B cell (primary cell): ENCODE data around the gene CREB5. TPM values are rescaled to one million over a fixed set of nuclear protein-coding genes. Genes with fewer than 3 reads are reported as not detected.

Source experiments
- ATAC-seq: fragments of 200-7000 bp; cut with Tn5 transposase; one replicate; pipeline ENCODE4 v1.10.0; 2021; ENCODE audit warnings: low read depth, mild to moderate bottlenecking, moderate number of reproducible peaks, moderate library complexity
- CTCF ChIA-PET: fragments of 350-600 bp; sonication (Branson Sonifier 250); formaldehyde crosslinking; loops from one replicate; lab custom pipeline; 2021; ENCODE audit warnings: antibody characterized with exemption, inconsistent platforms; lab: Charles Lee
- POLR2A ChIA-PET: fragments of 350-600 bp; sonication (Branson Sonifier 250); formaldehyde crosslinking; loops from one replicate; lab custom pipeline; 2021; ENCODE audit warnings: antibody characterized with exemption; lab: Charles Lee
- DNase-seq: peaks from one replicate; pipeline ENCODE4 v3.0.0; 2013
- H2AFZ ChIP-seq: 2 replicates; pipeline ENCODE4 v1.6.1; 2012; ENCODE audit warnings: mild to moderate bottlenecking, low read depth, low read length; ENCODE audit not compliant: insufficient read depth, poor library complexity, severe bottlenecking
- H3K27ac ChIP-seq, 2 donors: 1 replicate in 1 of 2; 2 replicates in 1 of 2; pipeline ENCODE4 v1.5.1; 2012 to 2013; ENCODE audit warnings: low read length in 2 of 2, mild to moderate bottlenecking in 2 of 2, moderate library complexity in 1 of 2
- H3K27me3 ChIP-seq, 4 experiments: fragments of 200-600 bp in 1 of 4; sonication (generic) in 1 of 4; replicated peaks in 1 of 4; 1 replicate in 2 of 4; 2 replicates in 2 of 4; pipeline versions ENCODE4 v1.6.1 to v1.7.0; 2013 to 2016; ENCODE audit warnings: low read length in 3 of 4, mild to moderate bottlenecking in 2 of 4, mixed read lengths in 1 of 4, moderate library complexity in 1 of 4; ENCODE audit not compliant: insufficient read depth in 4 of 4, control insufficient read depth in 3 of 4; ENCODE audit errors: control extremely low read depth in 1 of 4
- H3K36me3 ChIP-seq, 2 experiments: replicated peaks in 1 of 2; 1 replicate in 1 of 2; 2 replicates in 1 of 2; pipeline versions ENCODE4 v1.6.1 to v1.7.1; 2013; ENCODE audit warnings: low read length in 1 of 2; ENCODE audit not compliant: insufficient read depth in 2 of 2, control insufficient read depth in 1 of 2; ENCODE audit errors: control extremely low read depth in 1 of 2, extremely low read depth in 1 of 2
- H3K4me1 ChIP-seq, 2 donors: fragments of 200-600 bp in 1 of 2; sonication (generic) in 1 of 2; 1 replicate in 1 of 2; 2 replicates in 1 of 2; pipeline versions ENCODE4 v1.5.1 to v1.6.1; 2013 to 2017; ENCODE audit warnings: low read length in 2 of 2; ENCODE audit not compliant: control insufficient read depth in 2 of 2, insufficient read depth in 2 of 2
- H3K4me2 ChIP-seq: replicated peaks from 2 replicates; pipeline ENCODE3; 2012; ENCODE audit warnings: mild to moderate bottlenecking, low read depth, low read length; ENCODE audit not compliant: poor library complexity, severe bottlenecking
- H3K4me3 ChIP-seq, 5 experiments: fragments of 200-600 bp in 1 of 5; sonication (generic) in 1 of 5; 1 replicate in 3 of 5; 2 replicates in 2 of 5; pipeline versions ENCODE4 v1.5.1 to v1.7.0; 2011 to 2016; ENCODE audit warnings: low read length in 4 of 5, mild to moderate bottlenecking in 4 of 5, low read depth in 2 of 5, control low read depth in 1 of 5, moderate library complexity in 1 of 5; ENCODE audit not compliant: insufficient read depth in 1 of 5; ENCODE audit errors: control extremely low read depth in 1 of 5, extremely low read depth in 1 of 5
- H3K79me2 ChIP-seq: fragments of 200-600 bp; sonication (generic); one replicate; pipeline ENCODE4 v1.6.0; 2016; ENCODE audit warnings: low read length; ENCODE audit not compliant: control insufficient read depth, insufficient read depth
- H3K9ac ChIP-seq: fragments of 200-600 bp; sonication (generic); 2 replicates; pipeline ENCODE4 v1.6.1; 2017; ENCODE audit warnings: mild to moderate bottlenecking, low read length, moderate library complexity
- H3K9me3 ChIP-seq, 3 donors: one replicate each; pipeline versions ENCODE4 v1.6.1 to v1.7.1; 2013; ENCODE audit warnings: low read length in 2 of 3; ENCODE audit not compliant: control insufficient read depth in 2 of 3, insufficient read depth in 1 of 3; ENCODE audit errors: control extremely low read depth in 1 of 3
- H4K20me1 ChIP-seq: 2 replicates; pipeline ENCODE4 v1.6.0; 2012; ENCODE audit warnings: mild to moderate bottlenecking, low read length; ENCODE audit not compliant: insufficient read depth, control insufficient read depth, poor library complexity, severe bottlenecking
- H3K27ac Mint-ChIP-seq: one replicate; pipeline ENCODE4 v1.8.0; 2021; ENCODE audit warnings: mixed read lengths
- H3K27me3 Mint-ChIP-seq: one replicate; pipeline ENCODE4 v1.8.0; 2021; ENCODE audit warnings: mixed read lengths
- H3K4me1 Mint-ChIP-seq: one replicate; pipeline ENCODE4 v1.8.0; 2021; ENCODE audit warnings: mixed read lengths
- H3K4me3 Mint-ChIP-seq: one replicate; pipeline ENCODE4 v1.8.0; 2021; ENCODE audit warnings: mixed read lengths
- H3K9me3 Mint-ChIP-seq: one replicate; pipeline ENCODE4 v1.8.0; 2022; ENCODE audit warnings: mixed read lengths; ENCODE audit not compliant: insufficient read depth
- EZH2 ChIP-seq: IDR thresholded peaks from 2 replicates; pipeline ENCODE4 v1.6.1; 2012; ENCODE audit warnings: borderline replicate concordance, low read depth, mild to moderate bottlenecking, moderate library complexity, low read length; ENCODE audit not compliant: insufficient read depth, poor library complexity, severe bottlenecking
- WGBS: methylation state at CpG from one replicate; pipeline ENCODE4 v1.1.5; 2013; ENCODE audit warnings: missing lambda C conversion rate; ENCODE audit not compliant: insufficient coverage; 5-methylcytosine and 5-hydroxymethylcytosine counted together
- intact Hi-C: fragments of 100-400 bp; cut with micrococcal nuclease; formaldehyde crosslinking; loops from one replicate; pipeline ENCODE4 v1.10.0; 2022
- polyA plus RNA-seq: library from polyadenylated mRNA; depleted of rRNA; stranded (reverse); fragments of >200 nt; gene quantifications from 2 replicates; pipeline ENCODE4 v1.2.3, GENCODE V29; 2012
- total RNA-seq, 2 donors: library from RNA; stranded (reverse); fragments of 120-200 nt in 1 of 2; gene quantifications; 1 replicate in 1 of 2; 2 replicates in 1 of 2; pipeline versions ENCODE4 v1.2.3 to v1.2.4, GENCODE V29; 2013 to 2022
- TF ChIP-seq, protein P1 (sequence below): fragments of 200-600 bp; IDR thresholded peaks from one replicate; pipeline ENCODE4 v1.8.0; 2022; ENCODE audit warnings: antibody characterized with exemption, mild to moderate bottlenecking

CREB5 gene
- total and polyA plus RNA-seq, 2 donors (not counting 1 experiment from before 2014, with no cell fraction given) = 0.05 to 0.95 TPM

DNA sequence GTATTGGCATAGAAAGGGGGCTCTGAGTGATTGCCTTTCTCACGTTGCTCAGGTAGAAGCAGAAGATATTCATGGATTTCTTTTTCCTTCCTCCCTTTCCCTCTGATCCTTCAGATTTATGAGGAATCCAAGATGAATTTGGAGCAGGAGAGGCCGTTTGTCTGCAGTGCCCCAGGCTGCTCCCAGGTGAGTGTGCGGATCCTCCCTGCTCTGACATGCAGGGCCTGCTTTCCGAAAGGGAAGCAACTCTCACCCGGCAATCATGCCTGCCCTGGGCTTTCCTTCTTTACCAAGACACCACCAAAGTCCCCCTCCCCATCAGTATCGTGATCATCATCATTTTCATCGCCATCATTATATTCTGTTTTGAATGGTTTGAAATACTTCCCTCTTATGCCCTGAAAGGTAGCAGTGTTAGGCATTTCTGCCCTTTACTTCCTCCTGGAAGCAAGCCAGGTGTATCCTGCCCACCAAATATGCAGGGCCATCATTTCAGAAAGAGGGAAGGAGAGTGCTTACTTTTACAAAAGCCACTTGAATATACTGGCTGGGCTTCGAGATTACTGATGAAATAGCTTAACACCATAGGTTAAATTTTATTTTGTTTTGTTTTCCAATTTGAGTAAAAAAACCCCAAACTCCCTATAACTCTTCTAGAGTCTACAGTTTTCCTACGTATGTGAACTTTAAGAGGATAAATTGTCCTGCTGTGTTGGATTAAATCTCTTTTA lies 75.9 kb downstream of the CREB5 start:
- TF ChIP-seq EZH2 = no peak
- TF ChIP-seq, protein P1, sequence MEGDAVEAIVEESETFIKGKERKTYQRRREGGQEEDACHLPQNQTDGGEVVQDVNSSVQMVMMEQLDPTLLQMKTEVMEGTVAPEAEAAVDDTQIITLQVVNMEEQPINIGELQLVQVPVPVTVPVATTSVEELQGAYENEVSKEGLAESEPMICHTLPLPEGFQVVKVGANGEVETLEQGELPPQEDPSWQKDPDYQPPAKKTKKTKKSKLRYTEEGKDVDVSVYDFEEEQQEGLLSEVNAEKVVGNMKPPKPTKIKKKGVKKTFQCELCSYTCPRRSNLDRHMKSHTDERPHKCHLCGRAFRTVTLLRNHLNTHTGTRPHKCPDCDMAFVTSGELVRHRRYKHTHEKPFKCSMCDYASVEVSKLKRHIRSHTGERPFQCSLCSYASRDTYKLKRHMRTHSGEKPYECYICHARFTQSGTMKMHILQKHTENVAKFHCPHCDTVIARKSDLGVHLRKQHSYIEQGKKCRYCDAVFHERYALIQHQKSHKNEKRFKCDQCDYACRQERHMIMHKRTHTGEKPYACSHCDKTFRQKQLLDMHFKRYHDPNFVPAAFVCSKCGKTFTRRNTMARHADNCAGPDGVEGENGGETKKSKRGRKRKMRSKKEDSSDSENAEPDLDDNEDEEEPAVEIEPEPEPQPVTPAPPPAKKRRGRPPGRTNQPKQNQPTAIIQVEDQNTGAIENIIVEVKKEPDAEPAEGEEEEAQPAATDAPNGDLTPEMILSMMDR = no peak
- no peak for ATAC-seq
- H3K79me2 ChIP-seq = no peaks in the 10 kb centered on the region
- no peak overlapping the region for H3K4me3 ChIP-seq
- no peaks in the 10 kb centered on the region for H3K4me1 ChIP-seq
- H2AFZ ChIP-seq = no peak overlapping the region
- intact Hi-C loops = no loop called here
- no peaks in the 10 kb centered on the region for H3K27me3 ChIP-seq
- H3K36me3 ChIP-seq = no peaks in the 10 kb centered on the region
- WGBS = 78% methylated on average over 3 of the region's 9 CpGs
- H3K9me3 Mint-ChIP-seq = no peaks in the 10 kb centered on the region
- H4K20me1 ChIP-seq = no peaks in the 10 kb centered on the region
- no peaks in the 10 kb centered on the region for H3K9me3 ChIP-seq
- H3K4me2 ChIP-seq = no peak overlapping the region
- H3K27ac ChIP-seq = no peak overlapping the region
- ChIA-PET CTCF (no interaction called here), POLR2A (no interaction called here)
- peaks cover 7% of the 10 kb centered on the region for H3K27me3 Mint-ChIP-seq
- DNase-seq = no peak
- H3K4me3 Mint-ChIP-seq = no peak overlapping the region
- no peak overlapping the region for H3K9ac ChIP-seq
- peaks cover 4% of the 10 kb centered on the region for H3K4me1 Mint-ChIP-seq
- no peak overlapping the region for H3K27ac Mint-ChIP-seq

DNA sequence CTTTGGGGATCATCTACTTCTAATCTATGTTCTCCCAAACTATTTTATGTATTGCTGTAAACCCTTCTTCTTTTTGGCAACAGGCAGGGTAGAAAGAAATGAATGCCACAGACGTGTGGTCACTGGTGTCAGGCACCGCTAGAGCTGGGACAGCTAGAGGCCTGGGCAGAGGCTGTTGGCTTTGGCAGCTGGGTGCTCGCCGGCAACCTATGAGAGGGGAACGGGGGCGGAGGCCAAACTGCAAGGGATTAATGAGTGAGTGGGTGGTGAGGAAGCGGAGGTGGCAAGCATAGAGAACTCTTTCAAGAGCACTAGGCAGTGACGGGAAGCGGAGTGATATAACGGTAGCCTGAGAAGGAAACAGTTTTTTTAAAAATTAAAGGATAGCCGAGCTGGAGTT lies 78.5 kb downstream of the CREB5 start:
- WGBS = 96% methylated on average over 11 of the region's 11 CpGs
- no peaks in the 10 kb centered on the region for H3K36me3 ChIP-seq
- no peak overlapping the region for H3K4me2 ChIP-seq
- ATAC-seq (no peak), DNase-seq (no peak)
- no peak for TF ChIP-seq EZH2
- TF ChIP-seq, protein P1 = no peak
- intact Hi-C loops = no loop called here
- no peaks in the 10 kb centered on the region for H3K9me3 ChIP-seq
- POLR2A ChIA-PET = no interaction called here
- no peaks in the 10 kb centered on the region for H3K27me3 ChIP-seq
- H3K79me2 ChIP-seq = no peaks in the 10 kb centered on the region
- H4K20me1 ChIP-seq = no peaks in the 10 kb centered on the region
- peaks cover 7% of the 10 kb centered on the region for H3K27me3 Mint-ChIP-seq
- H3K4me1 Mint-ChIP-seq = peaks cover 4% of the 10 kb centered on the region
- H3K4me1 ChIP-seq = no peaks in the 10 kb centered on the region
- no peak overlapping the region for H3K9ac ChIP-seq
- H3K9me3 Mint-ChIP-seq = no peaks in the 10 kb centered on the region
- no peak overlapping the region for H3K27ac ChIP-seq
- H3K4me3 Mint-ChIP-seq = no peak overlapping the region
- no peak overlapping the region for H3K4me3 ChIP-seq
- CTCF ChIA-PET = no interaction called here
- no peak overlapping the region for H2AFZ ChIP-seq
- no peak overlapping the region for H3K27ac Mint-ChIP-seq
